GM10266 (cell line): ENCODE data around the gene SPATA21.
"Not testable (repeated sequence)": the region's sequence is repeated elsewhere in the genome, so short reads cannot be mapped to it uniquely, and the experiment has no call there.

ENCODE experiments used
- DNase-seq: peaks from one replicate; pipeline ENCODE4 v3.0.0; 2012; ENCODE audit errors: extremely low spot score
- CTCF ChIP-seq: IDR thresholded peaks from 2 replicates; pipeline ENCODE4 v1.5.1; 2012; ENCODE audit warnings: mild to moderate bottlenecking, low read depth; ENCODE audit not compliant: control insufficient read depth, insufficient read depth; ENCODE audit errors: missing control alignments

The SPATA21 gene

DNA sequence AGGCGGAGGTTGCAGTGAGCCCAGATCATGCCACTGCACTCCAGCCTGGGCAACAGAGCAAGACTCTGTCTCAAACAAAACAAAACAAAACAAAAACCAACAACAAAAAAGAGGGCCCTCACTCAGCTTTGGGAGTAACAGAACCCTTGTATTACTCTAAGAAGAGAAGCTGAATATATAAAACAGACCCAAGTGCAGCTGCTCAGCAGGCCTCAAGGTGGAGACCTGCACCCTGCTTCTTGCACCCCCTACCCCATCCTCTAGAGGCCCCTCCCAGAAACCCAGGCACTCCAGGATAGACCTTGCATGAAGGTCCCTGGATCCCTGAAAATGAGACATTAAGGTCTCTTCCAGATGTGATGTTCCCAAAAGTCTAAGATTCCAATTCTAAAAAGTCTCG is 37.7 kb upstream of the SPATA21 start:
- TF ChIP-seq CTCF = peak; percentile 1
- DNase-seq = not testable (repeated sequence)

GRCh38 chr1:16474166-16474800 is 37.1 kb upstream of the SPATA21 start:
- no peak for TF ChIP-seq CTCF
- DNase-seq = no peak

- DNase-seq = no peak
- no peak for TF ChIP-seq CTCF
Measured at GRCh38 chr1:16468558-16468957, 31.3 kb upstream of the SPATA21 start.

- no peak for TF ChIP-seq CTCF
- DNase-seq = no peak
Measured at GRCh38 chr1:16464917-16465625, 27.8 kb upstream of the SPATA21 start.

DNA sequence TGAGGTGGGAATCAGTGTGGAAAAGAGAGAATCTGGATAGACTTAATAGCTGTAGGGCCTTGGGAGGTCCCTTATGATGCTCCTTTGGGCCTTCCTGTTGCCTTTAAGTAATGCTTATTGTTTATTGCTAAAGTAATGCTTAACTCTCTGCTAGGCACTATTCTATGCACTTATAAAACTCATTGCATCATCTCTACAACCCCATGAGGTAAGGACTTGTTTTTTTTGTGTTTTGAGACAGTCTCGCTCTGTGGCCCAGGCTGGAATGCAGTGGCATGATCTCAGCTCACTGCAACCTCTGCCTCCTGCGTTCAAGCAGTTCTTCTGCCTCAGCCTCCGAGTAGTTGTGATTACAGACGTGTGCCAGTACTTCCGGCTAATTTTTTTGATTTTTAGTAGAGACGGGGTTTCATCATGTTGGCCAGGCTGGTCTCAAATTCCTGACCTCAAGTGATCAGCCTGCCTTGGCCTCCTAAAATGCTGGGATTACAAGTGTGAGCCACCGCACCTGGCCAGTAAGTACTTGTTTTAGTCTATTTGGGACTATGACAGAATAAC is 25.6 kb upstream of the SPATA21 start:
- TF ChIP-seq CTCF = no peak
- no peak for DNase-seq

GRCh38 chr1:16461681-16462080 is 24.5 kb upstream of the SPATA21 start:
- DNase-seq = no peak
- TF ChIP-seq CTCF = no peak

DNA sequence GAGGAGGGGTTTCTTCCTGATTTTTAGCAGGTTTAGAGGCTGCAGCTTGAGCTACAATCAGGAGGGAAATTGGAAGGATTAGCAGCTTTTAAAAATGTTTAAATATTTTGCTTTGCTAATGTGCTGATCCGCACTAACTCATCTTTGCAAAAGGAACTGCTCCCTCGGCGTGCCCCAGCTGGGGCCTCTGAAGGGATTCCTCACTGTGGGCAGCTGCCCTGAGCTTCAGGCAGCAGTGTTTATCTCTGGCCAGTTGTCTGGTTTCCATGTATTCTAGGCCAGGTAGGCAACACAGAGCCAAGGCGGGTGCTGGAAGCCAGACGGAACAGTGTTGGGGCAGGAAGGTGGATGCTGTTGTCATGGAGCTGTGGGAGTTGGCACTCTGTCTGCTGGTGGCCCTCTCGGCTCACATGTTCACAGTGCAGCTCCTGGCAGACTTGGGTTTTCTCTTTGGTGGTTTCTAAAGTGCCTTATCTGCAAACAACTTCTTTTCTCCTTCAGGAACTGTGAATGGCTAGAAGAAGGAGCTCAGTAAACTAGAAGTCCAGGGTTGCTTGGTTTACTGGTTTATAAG is 22.2 kb upstream of the SPATA21 start:
- DNase-seq = no peak
- TF ChIP-seq CTCF = no peak
